MCF 10A (cell line): ENCODE results near the gene BCL7B. TPM values are rescaled to one million over a fixed set of nuclear protein-coding genes. Genes with fewer than 3 reads are reported as not detected.

Experiments
- BruUV-seq: library from RNA; stranded (reverse); fragments of 400-500 nt; replicated peaks from 2 replicates; lab custom pipeline; 2021; lab: Mats Ljungman, UMichigan
- CTCF ChIA-PET: fragments of 300-600 bp; sonication (Branson Sonifier 250); formaldehyde crosslinking; extraction: SDS; loops from one replicate; lab custom pipeline; 2021; ENCODE audit warnings: antibody characterized with exemption, inconsistent platforms; lab: Yijun Ruan, JAX
- POLR2A ChIA-PET: fragments of 300-600, 350-650 bp; sonication (Branson Sonifier 250); formaldehyde crosslinking; extraction: SDS; loops from one replicate; lab custom pipeline; 2020; ENCODE audit warnings: antibody characterized with exemption, inconsistent platforms; lab: Yijun Ruan, JAX
- DNase-seq: peaks from one replicate; pipeline ENCODE4 v3.0.0-alpha.2; 2018; ENCODE audit not compliant: unreplicated experiment
- H3K27ac Mint-ChIP-seq: one replicate; pipeline ENCODE4 v1.8.0; 2022; ENCODE audit warnings: mild to moderate bottlenecking, low read depth, mixed read lengths; ENCODE audit not compliant: unreplicated experiment
- H3K27me3 Mint-ChIP-seq: one replicate; pipeline ENCODE4 v1.8.0; 2022; ENCODE audit warnings: mixed read lengths; ENCODE audit not compliant: insufficient read depth, unreplicated experiment
- H3K36me3 Mint-ChIP-seq: one replicate; pipeline ENCODE4 v1.8.0; 2022; ENCODE audit warnings: mild to moderate bottlenecking, moderate library complexity, mixed read lengths; ENCODE audit not compliant: insufficient read depth, unreplicated experiment
- H3K4me1 Mint-ChIP-seq: one replicate; pipeline ENCODE4 v1.8.0; 2022; ENCODE audit warnings: mixed read lengths; ENCODE audit not compliant: insufficient read depth, unreplicated experiment
- H3K4me3 Mint-ChIP-seq: one replicate; pipeline ENCODE4 v1.8.0; 2022; ENCODE audit warnings: mild to moderate bottlenecking, moderate library complexity, mixed read lengths; ENCODE audit not compliant: unreplicated experiment
- H3K9me3 Mint-ChIP-seq: one replicate; pipeline ENCODE4 v1.8.0; 2022; ENCODE audit warnings: mixed read lengths; ENCODE audit not compliant: unreplicated experiment
- intact Hi-C: fragments of 100-400 bp; cut with micrococcal nuclease; formaldehyde crosslinking; loops from 2 replicates; pipeline ENCODE4 v1.14.1; 2022
- total RNA-seq: library from RNA; stranded (reverse); gene quantifications from 2 replicates; pipeline ENCODE4 v1.2.3, GENCODE V29; 2022
- TF ChIP-seq, protein P1 (sequence below): fragments of 200-600 bp; IDR thresholded peaks from one replicate; pipeline ENCODE4 v1.8.0; 2022; ENCODE audit warnings: antibody characterized with exemption, mild to moderate bottlenecking; ENCODE audit not compliant: unreplicated experiment

The BCL7B gene
- total RNA-seq, 1 experiment from 2014 or later: 73.3 TPM

- BruUV-seq: no TSS peak
- TF ChIP-seq, protein P1, sequence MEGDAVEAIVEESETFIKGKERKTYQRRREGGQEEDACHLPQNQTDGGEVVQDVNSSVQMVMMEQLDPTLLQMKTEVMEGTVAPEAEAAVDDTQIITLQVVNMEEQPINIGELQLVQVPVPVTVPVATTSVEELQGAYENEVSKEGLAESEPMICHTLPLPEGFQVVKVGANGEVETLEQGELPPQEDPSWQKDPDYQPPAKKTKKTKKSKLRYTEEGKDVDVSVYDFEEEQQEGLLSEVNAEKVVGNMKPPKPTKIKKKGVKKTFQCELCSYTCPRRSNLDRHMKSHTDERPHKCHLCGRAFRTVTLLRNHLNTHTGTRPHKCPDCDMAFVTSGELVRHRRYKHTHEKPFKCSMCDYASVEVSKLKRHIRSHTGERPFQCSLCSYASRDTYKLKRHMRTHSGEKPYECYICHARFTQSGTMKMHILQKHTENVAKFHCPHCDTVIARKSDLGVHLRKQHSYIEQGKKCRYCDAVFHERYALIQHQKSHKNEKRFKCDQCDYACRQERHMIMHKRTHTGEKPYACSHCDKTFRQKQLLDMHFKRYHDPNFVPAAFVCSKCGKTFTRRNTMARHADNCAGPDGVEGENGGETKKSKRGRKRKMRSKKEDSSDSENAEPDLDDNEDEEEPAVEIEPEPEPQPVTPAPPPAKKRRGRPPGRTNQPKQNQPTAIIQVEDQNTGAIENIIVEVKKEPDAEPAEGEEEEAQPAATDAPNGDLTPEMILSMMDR: no peak
- H3K27ac Mint-ChIP-seq: no peak overlapping the region
- CTCF ChIA-PET: interaction anchor here (0.7 to 2.4 kb wide), 4 partner anchors 10 to 138 kb away, joined by 3 to 11 read pairs (median 4); no protein-coding TSS in a partner anchor
- H3K27me3 Mint-ChIP-seq: peaks cover 24% of the 10 kb centered on the region
- H3K4me1 Mint-ChIP-seq: peaks cover 6% of the 10 kb centered on the region
- H3K4me3 Mint-ChIP-seq: no peak overlapping the region
- DNase-seq: no peak
- H3K36me3 Mint-ChIP-seq: no peaks in the 10 kb centered on the region
- intact Hi-C loops: no loop called here
- POLR2A ChIA-PET: no interaction called here
- peaks cover 7% of the 10 kb centered on the region for H3K9me3 Mint-ChIP-seq
These were observed 42.4 kb upstream of the BCL7B start for GRCh38 chr7:73599916-73600315.

- BruUV-seq: no TSS peak
- H3K9me3 Mint-ChIP-seq: peaks cover 7% of the 10 kb centered on the region
- H3K27ac Mint-ChIP-seq: no peak overlapping the region
- peaks cover 24% of the 10 kb centered on the region for H3K27me3 Mint-ChIP-seq
- ChIA-PET CTCF (interaction anchor here (0.6 to 2.4 kb wide), 5 partner anchors 8 to 136 kb away, joined by 3 to 11 read pairs (median 4); no protein-coding TSS in a partner anchor), POLR2A (no interaction called here)
- H3K36me3 Mint-ChIP-seq: no peaks in the 10 kb centered on the region
- peaks cover 6% of the 10 kb centered on the region for H3K4me1 Mint-ChIP-seq
- intact Hi-C loops: no loop called here
- H3K4me3 Mint-ChIP-seq: no peak overlapping the region
- DNase-seq: no peak
- TF ChIP-seq, protein P1: no peak
These were observed 41.8 kb upstream of the BCL7B start for GRCh38 chr7:73599151-73599882.

GRCh38 chr7:73597978-73598782 lies 40.7 kb upstream of the BCL7B start:
- ChIA-PET POLR2A (no interaction called here), CTCF (interaction anchor here (1.0 kb wide), 1 partner anchor 9 kb away, joined by 3 read pairs; no protein-coding TSS in a partner anchor)
- intact Hi-C loops: no loop called here
- no peak for DNase-seq
- peaks cover 24% of the 10 kb centered on the region for H3K27me3 Mint-ChIP-seq
- BruUV-seq: no TSS peak
- TF ChIP-seq, protein P1: no peak
- H3K4me3 Mint-ChIP-seq: no peak overlapping the region
- H3K4me1 Mint-ChIP-seq: peaks cover 6% of the 10 kb centered on the region
- H3K27ac Mint-ChIP-seq: no peak overlapping the region
- H3K9me3 Mint-ChIP-seq: peaks cover 7% of the 10 kb centered on the region
- no peaks in the 10 kb centered on the region for H3K36me3 Mint-ChIP-seq
